Posterior cingulate gyrus (tissue), 11 donors: ENCODE data around the gene MEG3.

Experiments
- DNase-seq, 10 donors: peaks; one replicate each; pipeline versions ENCODE4 v3.0.0 to v3.0.0-alpha.2; 2020 to 2021; ENCODE audit warnings: mixed read lengths in 3 of 10
- intact Hi-C: fragments of 100-400 bp; cut with DNase I; formaldehyde crosslinking; loops from one replicate; pipeline ENCODE4 v1.15.1; 2023

The MEG3 gene

DNA sequence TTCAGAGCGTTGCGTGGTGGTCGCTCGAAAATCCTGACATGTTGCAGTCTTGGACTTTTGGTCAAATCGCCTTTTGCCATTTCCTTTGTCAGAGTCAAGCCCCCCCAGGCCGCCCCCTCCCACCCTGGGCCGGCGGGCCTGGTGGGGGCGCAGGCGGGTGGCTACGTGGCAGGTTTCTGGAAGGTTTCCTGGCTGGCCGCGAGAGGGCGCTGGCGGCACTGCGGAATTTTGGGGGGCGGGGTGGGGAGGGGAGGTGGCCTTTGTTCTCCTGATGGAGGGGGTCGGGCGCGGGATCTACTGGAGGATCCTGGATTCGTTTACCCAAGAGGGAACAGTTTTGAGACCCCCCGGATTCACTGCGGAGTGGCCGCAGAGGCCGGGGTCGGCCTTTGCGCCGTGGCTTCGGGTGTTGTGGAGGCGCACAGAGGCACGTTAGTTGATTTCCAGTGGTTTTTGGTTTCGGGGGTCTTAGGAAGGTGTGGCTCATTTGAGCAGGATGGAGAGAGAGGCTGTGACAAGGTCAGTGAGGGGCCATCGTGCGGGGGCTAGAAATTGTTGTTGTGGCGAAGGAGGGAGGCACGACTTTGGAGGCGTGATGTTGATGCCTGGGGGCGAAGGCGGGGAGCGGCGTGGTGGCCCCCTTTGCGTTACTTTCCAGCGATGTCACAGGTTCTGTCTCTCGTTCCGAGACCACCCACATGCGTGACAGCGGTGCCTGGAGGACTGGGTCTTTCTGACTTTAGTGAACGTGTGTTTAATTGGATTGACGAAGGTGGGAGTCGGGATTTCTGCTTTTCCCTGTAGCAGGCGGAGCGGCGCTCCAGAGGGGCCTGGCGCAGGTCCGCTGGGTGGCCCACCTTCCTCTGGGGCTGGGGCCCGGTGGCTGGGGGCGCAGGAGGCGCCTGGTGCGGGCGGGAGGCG is 1.4 kb downstream of the MEG3 start:
- peak in 3 of 10 donors; percentile 30 to 89 (median 75) for DNase-seq
- intact Hi-C loops = loop anchor here (10.0 kb wide), 2 partner anchors 163 to 797 kb away; no protein-coding TSS in a partner anchor

DNA sequence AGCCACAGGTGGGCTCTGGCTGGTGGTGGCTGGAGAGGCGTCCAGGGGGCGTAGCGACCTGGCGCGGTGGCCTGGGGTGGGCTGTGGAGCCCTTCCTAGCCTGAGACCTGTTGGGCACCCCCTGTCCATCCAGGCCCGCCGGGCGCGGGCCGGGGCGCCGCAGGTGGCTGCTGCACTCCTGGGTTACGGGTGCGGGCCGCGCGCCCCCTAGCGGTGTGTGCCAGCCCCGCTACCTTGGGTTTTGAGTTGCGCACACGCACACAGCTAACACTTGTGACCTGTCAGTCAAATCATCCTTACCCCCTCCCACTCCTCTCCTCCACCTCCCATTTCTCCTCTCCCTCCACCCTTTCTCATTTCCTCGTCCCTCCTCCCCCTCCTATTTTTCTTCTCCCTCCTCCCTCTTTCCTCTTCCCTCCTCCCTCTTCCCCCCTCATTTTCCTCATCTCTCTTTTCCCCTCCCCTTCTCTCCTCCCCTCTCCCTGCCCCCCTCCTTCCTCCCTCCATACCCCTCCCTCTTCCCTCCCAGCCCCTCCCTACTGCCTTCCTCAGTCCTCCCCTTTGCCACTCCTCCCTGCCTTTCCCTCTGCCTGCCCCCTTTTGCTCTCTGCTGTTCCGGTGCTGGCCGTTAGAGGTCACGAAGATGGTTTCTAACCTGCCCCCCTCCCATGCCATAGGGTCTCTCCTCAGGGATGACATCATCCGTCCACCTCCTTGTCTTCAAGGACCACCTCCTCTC is 2.3 kb downstream of the MEG3 start:
- intact Hi-C loops = loop anchor here (10.0 kb wide), 2 partner anchors 163 to 797 kb away; no protein-coding TSS in a partner anchor
- DNase-seq = peak in 7 of 10 donors; percentile 37 to 92 (median 46)

DNA sequence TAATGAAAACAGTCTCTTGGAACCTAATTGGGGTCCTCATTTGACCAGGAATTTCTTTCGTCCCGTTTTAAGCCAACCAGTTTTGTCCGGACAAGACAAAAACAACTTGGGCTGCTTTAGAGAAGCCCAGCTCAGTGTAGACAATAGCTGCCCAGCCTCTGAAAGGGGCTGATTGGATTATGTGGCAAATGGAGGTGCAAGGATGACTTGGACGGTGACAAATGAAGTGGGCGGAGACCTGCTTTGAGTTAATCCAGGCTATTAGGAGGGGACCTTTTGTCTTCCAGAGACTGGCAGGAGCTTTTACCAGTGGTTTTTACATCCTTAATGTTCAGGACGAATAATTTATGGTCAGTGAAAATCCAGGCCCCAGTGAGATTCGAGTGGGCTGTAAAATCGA is 4.8 kb downstream of the MEG3 start:
- intact Hi-C loops = no loop called here
- DNase-seq = peak in 2 of 10 donors; percentile 12 to 26

DNA sequence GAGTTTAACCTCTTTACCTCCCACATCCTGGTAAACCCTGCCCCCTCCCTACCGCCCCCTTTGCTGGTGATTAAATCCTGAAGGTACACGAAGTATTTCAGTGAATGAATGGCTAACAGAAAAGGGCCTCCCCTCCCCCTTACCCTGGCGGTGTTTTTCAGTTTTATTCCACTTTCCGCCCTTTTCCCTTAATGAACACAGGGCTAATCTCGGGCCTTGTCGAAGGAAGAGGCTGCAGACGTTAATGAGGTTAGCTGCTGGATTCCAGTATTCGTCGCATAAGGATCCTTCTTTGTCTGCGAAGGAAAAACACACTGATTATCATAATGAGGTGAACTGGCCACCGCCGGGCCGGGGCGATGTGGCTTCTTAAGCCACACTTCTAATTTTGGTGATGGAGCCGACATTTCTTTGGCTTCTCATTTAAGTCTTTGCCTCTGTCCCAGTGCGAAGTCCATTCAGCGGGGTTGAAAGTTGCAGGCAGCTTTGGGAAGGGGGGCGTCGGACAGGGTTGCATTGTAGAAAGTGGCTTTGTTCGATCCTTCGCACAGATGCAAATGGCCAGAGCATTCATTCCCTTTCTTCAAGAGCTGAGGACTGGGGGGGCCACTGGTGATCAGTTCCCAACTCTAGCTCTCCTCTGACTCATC is 6.5 kb downstream of the MEG3 start:
- DNase-seq = peak in 2 of 10 donors; percentile 40 to 55
- intact Hi-C loops = no loop called here

DNA sequence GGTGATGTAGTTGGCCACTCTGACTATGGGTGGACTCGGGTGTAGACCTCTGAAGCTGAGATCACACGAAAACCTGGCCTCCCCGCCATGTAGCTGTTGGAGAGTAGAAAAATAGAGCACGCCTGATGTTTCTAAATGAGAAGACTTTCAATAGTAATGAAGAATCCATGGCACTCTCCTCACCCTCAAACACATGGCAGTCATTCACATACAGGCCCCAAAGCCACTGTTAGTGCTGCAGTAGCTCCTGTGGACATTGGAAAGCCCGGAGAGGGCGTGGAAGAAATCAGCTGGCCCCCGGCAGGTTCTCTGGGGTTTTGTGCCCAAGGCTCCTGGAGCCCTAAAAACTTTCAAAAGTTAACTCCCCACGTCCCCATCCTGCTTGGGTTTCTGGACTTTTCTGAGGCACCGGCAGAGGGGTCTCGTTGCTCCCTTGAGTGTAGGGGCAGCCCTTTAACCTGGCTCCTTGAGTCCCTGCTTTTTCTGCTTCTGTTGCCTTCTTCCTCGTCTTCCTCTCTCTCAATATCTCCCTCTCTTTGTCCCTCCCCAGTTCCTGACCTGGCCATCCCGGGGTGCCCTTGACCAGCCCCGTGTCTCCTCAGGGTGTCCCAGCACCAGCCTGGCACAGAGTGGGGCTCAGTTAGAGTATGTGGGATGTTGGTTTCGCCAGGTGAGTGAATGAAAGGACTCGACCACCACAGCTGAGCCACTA is 8.3 kb downstream of the MEG3 start:
- DNase-seq = peak in 3 of 10 donors; percentile 10 to 60 (median 17)

DNA sequence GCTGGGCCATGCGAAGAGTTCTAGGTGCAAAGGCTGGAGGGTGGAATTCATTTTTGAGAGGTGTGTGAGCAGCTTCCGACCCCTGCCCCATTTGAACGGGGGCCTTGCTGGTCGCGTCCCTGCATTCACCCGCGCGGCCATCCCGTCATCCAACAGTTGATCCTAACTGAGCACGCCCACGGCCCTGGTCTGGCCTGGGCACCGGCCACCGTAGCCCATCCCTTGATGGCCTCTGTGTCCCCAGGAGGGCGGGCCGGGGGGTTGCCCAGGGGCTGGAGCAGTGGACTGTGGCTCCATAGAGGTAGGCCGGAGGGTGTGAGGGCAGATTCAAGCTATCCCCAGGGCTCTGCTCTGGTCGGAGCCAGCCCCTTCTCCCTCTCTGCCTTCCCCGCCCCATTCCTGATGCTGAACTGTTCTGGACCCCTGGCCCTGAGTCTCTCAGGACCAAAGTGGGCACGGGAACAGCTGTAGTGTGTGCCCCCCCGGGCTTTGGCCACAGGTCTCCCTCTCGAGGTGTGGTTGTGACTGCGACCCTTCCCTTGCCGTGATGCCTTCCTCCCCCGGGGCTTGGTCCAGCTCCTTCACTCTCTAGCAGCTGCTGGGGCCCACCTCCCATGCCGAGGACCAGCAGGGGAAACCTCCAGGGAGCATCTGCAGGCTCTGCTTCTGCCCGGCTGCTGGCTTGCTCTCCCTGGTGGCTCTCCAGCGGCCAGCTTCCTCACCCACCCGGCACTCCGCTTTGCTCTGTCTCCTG is 9.1 kb downstream of the MEG3 start:
- peak in 2 of 10 donors; percentile 59 to 72 for DNase-seq
- intact Hi-C loops = no loop called here

More for the DNA sequence above, 8.3 kb downstream of the MEG3 start:
- intact Hi-C loops = no loop called here

DNA sequence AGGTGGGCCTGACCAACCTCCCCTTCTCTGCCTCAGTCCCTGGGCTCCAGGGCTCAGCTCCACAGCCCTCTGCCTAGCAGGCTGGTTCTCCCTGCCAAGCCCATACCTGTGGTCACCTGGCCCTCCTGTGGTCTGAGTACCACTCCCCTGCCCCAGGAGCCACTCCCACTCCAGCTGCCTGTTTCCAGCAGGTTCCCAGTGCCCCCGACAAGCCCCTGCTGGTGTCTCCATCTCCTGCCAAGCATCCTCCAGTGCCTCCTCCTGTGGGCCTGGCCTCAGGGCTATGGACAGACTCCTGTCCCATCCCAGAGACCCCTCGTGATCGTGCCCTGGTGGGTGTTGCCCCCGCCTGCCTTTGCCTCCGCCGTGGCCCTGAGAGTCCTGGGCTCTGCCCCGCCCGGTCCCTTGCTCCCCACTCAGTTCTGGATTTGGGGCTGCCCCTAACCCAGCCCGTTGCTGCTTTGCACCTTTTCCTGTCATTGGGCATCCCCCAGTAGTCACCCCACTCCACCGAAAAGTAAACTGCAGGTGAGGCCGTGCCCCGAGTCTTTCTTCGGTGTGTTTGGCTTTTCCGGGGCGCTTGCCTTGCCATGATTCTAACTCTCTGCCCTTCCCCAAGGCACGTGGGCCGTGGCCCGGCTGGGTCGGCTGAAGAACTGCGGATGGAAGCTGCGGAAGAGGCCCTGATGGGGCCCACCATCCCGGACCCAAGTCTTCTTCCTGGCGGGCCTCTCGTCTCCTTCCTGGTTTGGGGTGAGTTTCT is 9.8 kb downstream of the MEG3 start:
- DNase-seq = peak in 2 of 10 donors; percentile 62 to 75
- intact Hi-C loops = no loop called here

DNA sequence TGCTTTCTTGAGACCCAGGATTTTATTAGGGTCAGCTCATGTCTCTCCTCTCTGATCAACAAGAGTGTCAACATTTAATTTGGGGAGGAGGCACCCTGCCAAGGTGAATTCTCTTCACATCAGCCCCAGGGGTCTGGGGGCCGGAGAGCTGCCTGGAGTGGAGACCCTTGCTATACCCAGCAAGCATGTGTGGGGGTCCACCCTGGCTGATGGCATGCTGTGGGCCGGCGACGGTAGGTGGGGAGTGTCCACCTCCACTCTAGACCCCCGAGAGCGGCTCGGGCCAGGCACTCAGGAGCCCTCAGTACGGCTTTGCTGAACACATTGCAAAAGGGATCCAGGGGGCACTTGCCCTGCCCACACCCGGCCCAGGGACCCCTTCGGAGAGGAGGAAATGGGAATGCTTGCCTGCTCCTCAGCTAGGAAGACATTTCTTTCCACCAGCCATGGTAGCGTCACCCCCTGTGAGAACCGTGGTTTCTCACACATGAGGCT is 10.4 kb downstream of the MEG3 start:
- intact Hi-C loops = no loop called here
- DNase-seq = peak in 4 of 10 donors; percentile 27 to 75 (median 69)

DNA sequence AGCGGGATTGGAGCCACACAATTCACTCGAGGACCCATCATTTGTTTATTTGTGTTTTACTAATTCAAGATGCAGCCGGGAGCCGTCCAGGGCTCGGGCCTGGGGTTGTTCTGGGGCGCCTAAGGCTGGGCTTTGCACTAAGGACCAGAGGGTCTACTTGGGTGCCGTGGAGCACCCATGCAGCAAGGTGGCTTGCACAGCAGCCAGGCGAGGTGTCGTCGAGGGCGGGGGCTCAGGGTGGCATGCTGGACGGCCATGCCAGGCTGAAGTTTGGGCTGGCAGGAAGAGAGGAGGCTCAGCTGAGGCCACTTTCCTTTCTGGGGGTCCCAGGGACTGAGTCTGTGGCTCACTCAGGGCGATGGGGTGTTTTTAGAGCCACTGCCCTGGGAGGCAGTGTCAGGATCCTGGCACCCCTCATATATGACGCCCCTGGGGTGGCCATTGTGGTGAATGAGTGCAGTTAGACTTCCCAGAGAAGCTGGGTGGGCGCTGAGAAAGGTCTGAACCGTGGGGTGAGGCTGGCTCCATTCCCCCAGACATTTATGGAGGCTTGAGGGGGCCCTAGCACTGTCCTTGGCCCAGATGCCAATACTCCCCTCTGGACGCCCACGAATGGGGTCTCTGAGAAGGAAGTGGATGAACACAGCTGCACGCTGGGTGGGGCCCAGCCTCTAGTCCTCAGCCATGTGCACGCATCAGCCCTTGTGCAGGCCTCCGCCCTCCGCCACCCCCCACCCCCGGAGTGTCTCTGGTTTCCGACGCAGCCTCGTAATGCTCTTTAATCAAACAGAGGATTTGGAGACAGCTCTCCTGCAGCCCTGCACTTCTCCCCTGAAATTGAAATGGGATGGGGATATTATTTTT is 11.3 kb downstream of the MEG3 start:
- DNase-seq = peak in 3 of 10 donors; percentile 37 to 79 (median 52)
- intact Hi-C loops = no loop called here

DNA sequence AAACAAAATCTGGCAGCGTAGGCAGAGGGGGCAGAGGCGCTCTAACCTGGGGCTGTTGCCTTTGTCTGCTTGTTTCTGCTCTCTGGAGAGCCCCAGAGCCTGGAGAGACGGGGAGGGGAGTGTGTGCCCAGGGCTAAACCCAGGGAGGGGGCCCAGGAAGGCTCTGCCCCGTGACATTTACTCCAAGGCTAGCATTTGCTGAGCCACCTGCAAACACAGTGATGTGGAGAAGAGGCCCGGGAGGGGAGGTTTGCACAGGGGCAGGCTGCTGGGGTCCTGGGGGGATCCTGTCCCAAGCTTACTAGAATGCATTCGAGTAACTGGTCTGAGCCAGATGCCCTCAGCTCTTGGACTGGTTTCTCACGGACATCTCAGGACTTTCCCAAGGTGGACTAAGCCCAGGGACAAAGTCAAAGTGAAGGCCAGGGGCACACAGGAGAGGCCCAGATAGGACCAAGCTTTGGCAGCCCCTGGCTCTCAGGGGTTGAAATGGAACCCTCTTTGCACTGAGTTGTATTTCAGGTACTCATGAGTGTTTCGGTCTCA is 12.0 kb downstream of the MEG3 start:
- intact Hi-C loops = no loop called here

DNA sequence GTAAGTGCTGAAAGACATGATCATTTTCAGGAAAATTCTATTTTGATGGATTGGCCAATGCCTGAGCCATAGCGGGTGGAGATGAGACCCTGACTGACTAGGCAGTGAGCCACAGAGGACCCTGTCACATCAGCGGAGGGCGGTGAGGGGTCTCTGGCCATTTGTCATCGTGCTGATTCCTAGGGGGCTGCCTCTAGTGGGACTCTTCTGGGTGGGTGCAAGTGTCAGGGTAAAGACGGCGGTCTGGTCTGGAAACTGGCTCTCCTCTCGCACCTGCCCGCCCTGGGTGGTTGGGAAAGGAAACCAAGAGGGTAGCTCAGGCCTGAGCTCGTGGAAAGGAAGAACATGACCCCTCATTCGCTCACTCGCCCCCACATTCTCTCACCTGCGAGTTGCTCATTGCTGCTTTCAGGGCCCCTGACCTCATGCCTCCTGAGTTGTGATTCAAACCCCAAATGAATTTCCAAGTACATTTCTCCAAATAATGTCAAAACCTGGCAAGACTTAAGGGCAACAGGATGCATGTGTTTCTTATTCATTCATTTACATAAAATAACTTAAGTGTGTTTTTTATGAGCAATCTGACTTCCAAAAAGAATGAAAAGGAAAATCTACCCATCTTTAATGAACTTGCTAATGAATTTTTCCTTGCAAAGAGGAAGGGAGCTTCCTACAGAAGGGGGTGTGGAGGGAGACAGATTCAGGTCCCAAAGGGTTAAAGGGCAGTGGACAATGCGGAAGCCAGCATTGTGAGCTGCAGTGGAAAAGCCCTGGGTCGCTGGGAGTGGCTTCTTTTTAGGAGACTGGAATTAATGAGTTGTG is 12.8 kb downstream of the MEG3 start:
- peak in 3 of 10 donors; percentile 30 to 64 (median 46) for DNase-seq

More for the DNA sequence above, 12.0 kb downstream of the MEG3 start:
- DNase-seq = peak in 3 of 10 donors; percentile 20 to 59 (median 52)

DNA sequence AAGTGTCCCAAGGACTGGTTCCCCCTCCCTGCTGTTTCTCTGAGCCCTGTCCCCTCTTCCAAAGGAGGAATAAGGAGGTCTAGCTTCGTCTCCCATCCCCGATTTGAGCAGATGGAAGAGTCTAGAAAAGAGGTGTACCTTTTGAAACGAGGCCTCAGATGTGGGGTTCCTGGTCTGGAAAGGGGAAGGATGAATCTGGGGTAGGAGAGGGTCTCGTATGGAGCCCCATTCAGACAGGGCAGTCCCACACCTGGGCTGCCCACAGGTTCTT is 13.3 kb downstream of the MEG3 start:
- DNase-seq = no peak
- intact Hi-C loops = no loop called here

More for the DNA sequence above, 12.8 kb downstream of the MEG3 start:
- intact Hi-C loops = no loop called here

DNA sequence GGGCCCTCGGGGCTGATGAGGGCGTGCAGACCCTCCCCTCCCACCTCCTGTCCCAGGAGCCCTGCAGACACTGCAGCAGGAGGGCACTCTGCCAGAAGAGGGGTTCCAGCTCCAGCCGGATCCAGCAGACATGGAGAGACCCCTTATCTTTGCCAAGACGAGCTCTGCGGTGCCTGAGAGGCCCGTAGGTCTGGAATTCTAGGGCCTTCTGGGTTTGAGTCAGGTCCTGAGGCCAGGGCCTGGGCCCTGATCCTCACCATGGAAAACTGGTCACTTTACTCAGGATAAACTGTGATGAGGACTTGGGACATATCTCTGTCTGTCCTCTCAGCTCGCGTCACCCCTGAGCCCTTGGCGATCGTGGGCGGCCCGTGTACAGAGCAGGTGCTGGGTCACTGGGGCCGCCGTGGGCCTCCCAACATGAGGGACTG is 13.8 kb downstream of the MEG3 start:
- peak in 4 of 10 donors; percentile 10 to 77 (median 50) for DNase-seq
- intact Hi-C loops = no loop called here

DNA sequence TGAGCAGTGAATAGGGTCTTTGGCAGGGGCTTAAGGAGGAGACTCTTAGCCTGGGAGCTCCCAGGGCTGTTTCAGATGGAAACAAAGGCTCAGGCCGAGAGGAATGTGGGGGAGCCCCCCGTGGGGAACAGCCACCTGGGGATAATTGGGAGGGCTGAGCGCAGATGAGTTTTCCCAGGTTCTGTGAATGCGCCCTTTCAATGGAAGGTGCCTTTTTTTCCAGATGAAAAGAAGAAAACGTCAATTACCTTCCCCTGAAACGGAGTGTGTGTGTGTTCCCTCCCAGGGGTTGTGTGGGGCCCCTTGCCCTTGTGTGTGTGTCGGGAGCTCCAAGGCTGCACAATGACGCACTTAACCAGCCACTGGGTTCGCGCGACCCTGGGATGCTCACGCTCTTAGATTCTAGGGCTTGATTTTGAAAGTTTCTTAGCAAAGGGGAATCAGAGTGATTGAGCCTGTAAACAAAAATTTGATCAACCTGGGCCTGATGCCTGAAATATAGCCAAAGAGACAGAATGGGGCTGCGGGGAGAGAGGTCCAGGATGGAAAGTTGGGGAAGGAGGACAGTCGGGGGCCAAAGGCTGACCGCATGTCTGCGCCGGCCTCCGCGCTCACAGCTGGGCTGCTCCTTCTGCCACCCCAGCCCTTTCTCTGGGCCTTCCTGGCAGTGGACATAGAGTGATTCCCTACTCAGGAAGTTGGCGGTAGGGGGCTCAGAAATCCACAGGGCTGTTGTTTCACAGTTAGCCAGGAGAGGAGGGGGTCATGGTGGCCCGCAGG is 14.6 kb downstream of the MEG3 start:
- intact Hi-C loops = no loop called here
- peak in 3 of 10 donors; percentile 4 to 67 (median 35) for DNase-seq

DNA sequence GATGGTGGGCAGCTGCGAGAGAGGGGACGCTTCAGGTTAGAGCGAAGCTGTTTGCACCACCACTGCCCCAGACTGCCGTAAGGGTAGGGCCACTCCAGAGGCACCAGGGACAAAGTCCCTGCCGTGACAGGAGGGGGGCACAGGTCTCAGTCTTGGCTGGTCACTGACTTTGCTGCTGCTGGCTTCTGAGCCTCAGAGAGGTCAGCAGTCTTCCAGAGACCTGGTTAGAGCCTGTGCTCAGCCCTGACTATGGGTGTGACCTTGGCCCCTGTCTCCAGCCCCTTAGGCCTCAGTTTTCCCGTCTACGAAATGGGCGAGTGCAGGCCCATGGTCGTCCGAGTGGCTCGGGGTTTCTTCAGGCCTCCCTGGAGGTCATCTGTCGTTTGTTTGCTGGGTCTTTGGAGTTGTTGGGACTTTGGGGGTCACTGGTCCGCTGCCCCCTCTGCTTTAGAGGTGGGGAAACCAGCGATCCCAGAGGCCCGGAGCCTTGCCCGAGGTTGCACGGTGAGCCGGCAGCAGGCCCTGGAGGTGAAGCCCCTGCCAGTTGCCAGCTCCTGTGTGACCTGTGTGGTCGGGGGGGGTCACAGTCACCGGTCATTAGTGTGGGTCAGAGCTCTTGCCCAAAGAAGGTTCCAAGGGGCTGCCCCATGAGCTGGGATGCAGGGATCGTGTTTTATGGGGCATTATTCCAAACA is 15.3 kb downstream of the MEG3 start:
- intact Hi-C loops = no loop called here
- DNase-seq = peak in 3 of 10 donors; percentile 19 to 67 (median 45)
